ENCODE measurements around the gene P2RX3. TPM values are rescaled to one million over a fixed set of nuclear protein-coding genes. Genes with fewer than 3 reads are reported as not detected.

P2RX3 gene
- total RNA-seq, 1 donor from 2014 or later = not detected

Other genes with a start within 250 kb of the P2RX3 start
- gene LRRC55, start 156.4 kb upstream of the P2RX3 start, total RNA-seq = 0.08 TPM
- 1.8 TPM for gene APLNR, start 101.1 kb upstream of the P2RX3 start, total RNA-seq
- 160 TPM for gene TNKS1BP1, start 13.4 kb upstream of the P2RX3 start, total RNA-seq
- 74.9 TPM for gene SSRP1, start 2.5 kb upstream of the P2RX3 start, total RNA-seq
- gene PRG3, start 42.8 kb downstream of the P2RX3 start, total RNA-seq = not detected
- not detected for gene PRG2, start 52.3 kb downstream of the P2RX3 start, total RNA-seq
- gene SLC43A3, start 88.8 kb downstream of the P2RX3 start, total RNA-seq = 28.2 TPM
- 0.56 TPM for gene RTN4RL2, start 122.2 kb downstream of the P2RX3 start, total RNA-seq
- gene SLC43A1, start 177.3 kb downstream of the P2RX3 start, total RNA-seq = 1.00 TPM
- 43.6 TPM for gene TIMM10, start 192.4 kb downstream of the P2RX3 start, total RNA-seq
- gene SMTNL1, start 199.2 kb downstream of the P2RX3 start, total RNA-seq = not detected
- gene UBE2L6, start 229.3 kb downstream of the P2RX3 start, total RNA-seq = 36.9 TPM

Measured in esophagus mucosa (tissue), 1 donor.